KMS-11 (cell line): ENCODE measurements around the gene RCAN1.
A peak's percentile ranks its signal among the peaks of the same experiment; 100 is the strongest.

Experiments
- H2AFZ ChIP-seq: fragments of 200-600 bp; sonication (generic); 2 replicates; pipeline ENCODE4 v1.6.1; 2016; ENCODE audit warnings: antibody characterized with exemption, mixed run types, low read depth
- H3K27ac ChIP-seq: fragments of 200-600 bp; sonication (generic); 2 replicates; pipeline ENCODE4 v1.6.1; 2016; ENCODE audit warnings: mild to moderate bottlenecking, mixed run types
- H3K27me3 ChIP-seq: fragments of 200-600 bp; sonication (generic); 2 replicates; pipeline ENCODE4 v1.6.1; 2017; ENCODE audit warnings: mild to moderate bottlenecking, low read depth, mixed run types, moderate library complexity; ENCODE audit not compliant: insufficient read depth
- H3K36me3 ChIP-seq: fragments of 200-600 bp; sonication (generic); 2 replicates; pipeline ENCODE4 v1.6.1; 2017; ENCODE audit warnings: mild to moderate bottlenecking, mixed run types; ENCODE audit not compliant: insufficient read depth
- H3K4me1 ChIP-seq: fragments of 200-600 bp; sonication (generic); 2 replicates; pipeline ENCODE4 v1.6.1; 2016; ENCODE audit warnings: mild to moderate bottlenecking, low read depth, mixed run types; ENCODE audit not compliant: poor library complexity, severe bottlenecking
- H3K4me2 ChIP-seq: fragments of 200-600 bp; sonication (generic); 2 replicates; pipeline ENCODE4 v1.7.0; 2016; ENCODE audit warnings: mild to moderate bottlenecking, mixed run types
- H3K4me3 ChIP-seq: fragments of 200-600 bp; sonication (generic); IDR thresholded peaks from 2 replicates; pipeline ENCODE4 v1.6.1; 2017; ENCODE audit warnings: low read depth, low read length, mixed read lengths; ENCODE audit not compliant: insufficient read depth
- H3K79me2 ChIP-seq: fragments of 200-600 bp; sonication (generic); 2 replicates; pipeline ENCODE4 v1.6.1; 2016; ENCODE audit warnings: low read depth, mixed run types; ENCODE audit not compliant: insufficient read depth
- H3K9ac ChIP-seq: fragments of 200-600 bp; sonication (generic); 2 replicates; pipeline ENCODE4 v1.6.1; 2016; ENCODE audit warnings: mild to moderate bottlenecking, mixed run types
- H4K20me1 ChIP-seq: fragments of 200-600 bp; sonication (generic); 2 replicates; pipeline ENCODE4 v1.6.1; 2016; ENCODE audit warnings: mild to moderate bottlenecking, mixed run types; ENCODE audit not compliant: insufficient read depth
- TF ChIP-seq, protein P1 (sequence below): fragments of 200-600 bp; sonication (generic); conservative IDR thresholded peaks from 2 replicates; pipeline ENCODE4 v1.6.1; 2017; ENCODE audit warnings: low read depth, mild to moderate bottlenecking, antibody characterized with exemption, low read length, moderate library complexity, mixed read lengths

RCAN1 gene

DNA sequence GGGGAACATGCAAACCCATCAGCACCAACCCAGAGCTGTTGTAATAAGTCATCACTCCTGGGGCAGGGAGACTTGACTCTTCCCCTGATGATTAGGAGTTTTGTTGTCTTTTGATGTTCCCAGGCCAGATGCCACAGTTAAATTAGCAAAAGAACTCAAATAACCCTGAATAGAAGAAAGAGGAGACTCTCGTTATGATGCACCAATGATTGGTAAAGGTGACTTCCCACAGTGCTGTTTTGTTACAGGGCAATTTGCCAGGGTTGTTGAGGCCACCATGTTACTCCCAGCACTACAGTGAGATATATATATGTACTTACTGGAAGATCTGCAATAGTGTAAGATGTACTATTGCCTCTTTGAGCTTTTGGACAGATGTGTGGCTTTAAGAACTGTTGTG is 24.3 kb upstream of the RCAN1 start:
- Histone ChIP-seq H3K4me2 (peak overlapping the region; percentile 94; the same call in 1 of the 2 replicates), H3K27me3 (no peaks in the 10 kb centered on the region), H3K4me3 (no peak overlapping the region), H3K27ac (peak overlapping the region; percentile 72; the same call in 1 of the 2 replicates), H3K9ac (no peak overlapping the region), H3K79me2 (no peaks in the 10 kb centered on the region), H3K4me1 (peaks cover 39% of the 10 kb centered on the region), H4K20me1 (no peaks in the 10 kb centered on the region), H3K36me3 (no peaks in the 10 kb centered on the region), H2AFZ (peak overlapping the region; percentile 84; the same call in 1 of the 2 replicates)
- TF ChIP-seq, protein P1, sequence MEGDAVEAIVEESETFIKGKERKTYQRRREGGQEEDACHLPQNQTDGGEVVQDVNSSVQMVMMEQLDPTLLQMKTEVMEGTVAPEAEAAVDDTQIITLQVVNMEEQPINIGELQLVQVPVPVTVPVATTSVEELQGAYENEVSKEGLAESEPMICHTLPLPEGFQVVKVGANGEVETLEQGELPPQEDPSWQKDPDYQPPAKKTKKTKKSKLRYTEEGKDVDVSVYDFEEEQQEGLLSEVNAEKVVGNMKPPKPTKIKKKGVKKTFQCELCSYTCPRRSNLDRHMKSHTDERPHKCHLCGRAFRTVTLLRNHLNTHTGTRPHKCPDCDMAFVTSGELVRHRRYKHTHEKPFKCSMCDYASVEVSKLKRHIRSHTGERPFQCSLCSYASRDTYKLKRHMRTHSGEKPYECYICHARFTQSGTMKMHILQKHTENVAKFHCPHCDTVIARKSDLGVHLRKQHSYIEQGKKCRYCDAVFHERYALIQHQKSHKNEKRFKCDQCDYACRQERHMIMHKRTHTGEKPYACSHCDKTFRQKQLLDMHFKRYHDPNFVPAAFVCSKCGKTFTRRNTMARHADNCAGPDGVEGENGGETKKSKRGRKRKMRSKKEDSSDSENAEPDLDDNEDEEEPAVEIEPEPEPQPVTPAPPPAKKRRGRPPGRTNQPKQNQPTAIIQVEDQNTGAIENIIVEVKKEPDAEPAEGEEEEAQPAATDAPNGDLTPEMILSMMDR: no peak

DNA sequence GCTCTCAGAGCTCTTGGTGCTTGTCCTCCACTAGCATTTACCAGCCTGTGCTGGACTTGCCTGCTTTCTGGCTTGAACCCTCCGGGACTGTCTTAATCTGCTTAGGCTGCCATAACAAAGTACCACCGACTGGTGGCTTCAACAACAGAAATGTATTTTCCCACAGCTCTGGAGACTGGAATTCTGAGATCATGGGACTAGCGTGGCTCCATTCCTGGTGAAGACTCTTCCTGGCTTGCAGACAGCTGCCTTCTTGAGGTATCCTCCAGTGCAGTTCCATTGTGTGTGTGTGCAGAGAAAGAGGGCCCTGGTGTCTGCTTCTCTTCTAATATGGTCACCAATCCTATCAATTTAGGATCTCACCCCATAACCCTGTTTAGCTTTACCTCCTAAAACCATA is 22.0 kb upstream of the RCAN1 start:
- H3K27ac ChIP-seq: no peak overlapping the region
- no peaks in the 10 kb centered on the region for H3K79me2 ChIP-seq
- no peaks in the 10 kb centered on the region for H3K36me3 ChIP-seq
- no peaks in the 10 kb centered on the region for H3K27me3 ChIP-seq
- H3K4me1 ChIP-seq: peaks cover 33% of the 10 kb centered on the region
- TF ChIP-seq, protein P1: no peak
- H2AFZ ChIP-seq: no peak overlapping the region
- H3K4me3 ChIP-seq: no peak overlapping the region
- no peaks in the 10 kb centered on the region for H4K20me1 ChIP-seq
- no peak overlapping the region for H3K9ac ChIP-seq
- H3K4me2 ChIP-seq: no peak overlapping the region

DNA sequence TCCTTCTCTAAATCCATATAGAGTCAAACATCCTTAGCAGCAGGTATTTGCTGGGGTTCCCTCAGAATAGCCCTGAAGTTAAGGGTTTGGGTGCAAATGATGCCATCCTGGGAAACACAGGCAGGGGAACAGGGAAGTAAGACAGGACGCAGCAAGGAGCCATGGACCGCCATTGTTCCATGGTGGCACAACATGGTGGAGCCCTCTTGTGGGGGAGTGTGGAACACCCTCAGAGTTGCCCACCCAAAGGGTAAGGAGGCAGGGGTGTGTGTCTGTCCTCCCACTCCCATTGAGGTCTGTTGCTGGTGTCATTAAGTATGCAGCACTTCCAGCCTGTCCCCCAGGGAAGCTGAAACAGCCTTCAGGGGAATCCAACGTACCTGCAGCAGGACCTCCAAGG is 20.4 kb upstream of the RCAN1 start:
- Histone ChIP-seq H3K36me3 (no peaks in the 10 kb centered on the region), H3K9ac (no peak overlapping the region), H3K4me3 (no peak overlapping the region), H3K4me1 (peaks cover 18% of the 10 kb centered on the region), H3K4me2 (no peak overlapping the region), H3K27ac (no peak overlapping the region), H3K79me2 (no peaks in the 10 kb centered on the region), H3K27me3 (no peaks in the 10 kb centered on the region), H2AFZ (no peak overlapping the region), H4K20me1 (no peaks in the 10 kb centered on the region)
- TF ChIP-seq, protein P1: peak; percentile 61

DNA sequence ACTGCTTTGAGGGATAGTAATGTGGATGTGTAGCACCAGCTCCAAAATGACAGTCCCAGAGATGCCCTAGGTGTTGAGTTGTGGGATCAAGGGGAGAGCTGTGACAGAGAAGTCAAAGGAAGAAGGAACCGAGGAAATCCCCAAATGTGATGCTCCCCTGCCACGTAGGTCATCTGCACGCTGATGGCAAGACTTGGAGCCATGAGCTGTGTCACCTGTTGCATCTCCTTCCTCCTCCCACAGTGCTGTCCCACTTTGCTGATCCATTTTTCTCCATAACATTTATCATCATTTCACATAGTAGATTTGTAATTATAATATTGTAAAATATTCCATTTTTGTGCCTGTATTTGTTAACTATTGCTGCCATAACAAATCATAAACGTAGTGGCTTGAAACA is 17.6 kb upstream of the RCAN1 start:
- no peak overlapping the region for H3K9ac ChIP-seq
- no peak overlapping the region for H3K27ac ChIP-seq
- TF ChIP-seq, protein P1: no peak
- no peak overlapping the region for H3K4me2 ChIP-seq
- no peak overlapping the region for H2AFZ ChIP-seq
- H3K4me1 ChIP-seq: no peaks in the 10 kb centered on the region
- H3K4me3 ChIP-seq: no peak overlapping the region
- H4K20me1 ChIP-seq: no peaks in the 10 kb centered on the region
- H3K36me3 ChIP-seq: no peaks in the 10 kb centered on the region
- H3K79me2 ChIP-seq: no peaks in the 10 kb centered on the region
- H3K27me3 ChIP-seq: no peaks in the 10 kb centered on the region
